Middle frontal gyrus (tissue), 1 donor: Measurements from ENCODE around the gene FSTL5.
"Not testable (repeated sequence)": the region's sequence is repeated elsewhere in the genome, so short reads cannot be mapped to it uniquely, and the experiment has no call there.

ENCODE experiments used
- DNase-seq: peaks from one replicate; pipeline ENCODE4 v3.0.0-alpha.2; 2015; ENCODE audit warnings: low spot score; ENCODE audit errors: extremely low spot score

Gene FSTL5

GRCh38 chr4:161841759-161842158 is 322.0 kb downstream of the FSTL5 start:
- DNase-seq: no peak

GRCh38 chr4:161829591-161829990 is 334.2 kb downstream of the FSTL5 start:
- DNase-seq: no peak

DNA sequence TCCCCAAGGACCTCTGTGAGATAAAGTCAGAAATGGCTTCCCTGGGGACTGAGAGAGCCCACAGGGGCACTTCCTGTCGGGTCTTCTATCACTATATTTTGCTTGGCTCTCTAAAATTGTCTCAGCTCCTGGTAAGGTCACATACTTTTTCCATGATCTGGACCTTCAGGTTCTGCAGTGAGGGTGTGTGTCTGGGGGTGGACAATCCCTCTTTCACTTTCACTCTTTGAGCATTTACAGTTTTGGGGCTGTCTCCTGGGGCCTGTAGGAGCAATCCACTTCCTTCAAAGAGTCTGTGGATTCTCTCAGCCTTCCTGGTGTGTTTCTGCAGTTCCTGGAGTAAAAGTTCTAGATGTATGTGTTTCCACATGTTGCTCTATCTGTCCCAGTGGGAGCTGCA is 335.7 kb downstream of the FSTL5 start:
- no peak for DNase-seq

- DNase-seq: no peak
These were observed 336.8 kb downstream of the FSTL5 start for GRCh38 chr4:161827013-161827412.

DNA sequence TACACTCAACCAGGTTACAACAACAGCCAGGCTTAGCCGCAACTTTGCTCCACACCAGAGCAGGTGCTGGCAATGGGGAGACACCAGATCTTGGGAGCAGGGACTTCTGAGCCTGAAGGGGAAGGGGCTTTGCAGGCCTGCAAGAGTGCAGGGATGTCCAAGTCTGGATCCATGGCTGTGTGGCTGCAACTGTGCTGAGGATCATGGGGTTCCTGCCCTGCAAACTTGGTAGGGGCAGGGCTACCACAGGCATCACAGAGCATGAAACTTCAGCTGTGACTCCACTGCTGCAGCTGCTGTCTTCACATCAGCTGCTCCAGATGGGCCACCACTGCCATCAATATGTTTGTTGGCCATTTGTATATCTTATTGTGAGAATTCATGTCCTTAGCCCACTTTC is 340.4 kb downstream of the FSTL5 start:
- no peak for DNase-seq

DNA sequence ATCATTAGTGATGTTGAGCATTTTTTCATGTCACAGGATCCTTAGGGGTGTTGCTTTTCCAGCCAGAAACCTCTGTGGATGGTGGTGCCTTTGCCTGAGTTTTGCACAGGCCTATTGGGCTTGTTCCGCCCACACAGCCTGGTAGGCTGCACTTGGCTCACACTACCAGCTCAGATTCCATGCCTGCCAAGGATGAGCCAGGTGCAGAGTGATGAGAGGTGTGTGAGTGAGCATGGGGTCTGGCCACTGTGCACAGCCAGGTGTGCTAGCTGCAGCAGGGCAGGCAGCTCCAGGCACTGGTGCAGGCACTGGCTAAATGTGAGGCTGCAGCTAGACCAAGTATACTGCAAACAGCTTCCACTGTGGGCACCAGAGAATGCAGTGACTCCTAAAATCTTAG is 341.6 kb downstream of the FSTL5 start:
- no peak for DNase-seq

- no peak for DNase-seq
These were observed 345.9 kb downstream of the FSTL5 start for GRCh38 chr4:161817914-161818313.

DNA sequence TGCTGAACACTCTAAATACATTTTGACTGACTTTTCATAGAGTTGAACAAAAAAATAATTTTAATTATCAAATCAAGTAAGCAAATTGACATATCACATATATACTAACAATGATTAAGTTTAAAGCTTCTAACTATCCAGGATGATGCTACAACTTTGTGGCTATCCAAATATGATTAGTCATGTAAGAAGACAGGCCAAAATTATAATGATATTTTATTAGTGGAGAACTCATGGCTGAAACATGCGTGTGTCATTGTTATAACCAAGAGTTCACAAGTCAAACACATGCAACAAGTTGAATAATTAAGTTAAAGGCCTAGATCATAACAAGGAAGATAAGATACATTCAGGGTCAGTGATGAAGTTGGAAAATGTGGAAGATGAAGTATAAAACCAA is 346.8 kb downstream of the FSTL5 start:
- no peak for DNase-seq

- no peak for DNase-seq
These were observed 348.0 kb downstream of the FSTL5 start for GRCh38 chr4:161815841-161816240.

DNA sequence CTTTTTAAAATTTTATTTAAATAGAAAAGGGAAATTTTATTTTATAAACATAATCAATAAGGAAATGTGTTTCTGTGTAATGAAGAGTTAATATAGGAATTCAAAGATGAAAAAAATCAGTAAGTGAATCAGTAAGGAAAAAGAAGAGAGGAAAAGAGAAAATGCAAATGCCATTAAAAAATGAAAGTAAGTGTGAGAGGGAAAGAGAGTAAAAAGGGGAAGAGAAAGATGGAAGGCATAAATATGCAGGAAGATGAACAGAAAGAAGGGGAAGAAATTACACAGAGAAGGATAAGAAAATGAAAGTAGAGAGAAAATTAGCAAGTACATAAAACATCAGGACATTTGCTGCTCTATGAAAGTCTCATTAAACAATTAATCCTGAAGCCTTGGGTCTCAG is 349.9 kb downstream of the FSTL5 start:
- no peak for DNase-seq

GRCh38 chr4:161813389-161813788 is 350.4 kb downstream of the FSTL5 start:
- no peak for DNase-seq

DNA sequence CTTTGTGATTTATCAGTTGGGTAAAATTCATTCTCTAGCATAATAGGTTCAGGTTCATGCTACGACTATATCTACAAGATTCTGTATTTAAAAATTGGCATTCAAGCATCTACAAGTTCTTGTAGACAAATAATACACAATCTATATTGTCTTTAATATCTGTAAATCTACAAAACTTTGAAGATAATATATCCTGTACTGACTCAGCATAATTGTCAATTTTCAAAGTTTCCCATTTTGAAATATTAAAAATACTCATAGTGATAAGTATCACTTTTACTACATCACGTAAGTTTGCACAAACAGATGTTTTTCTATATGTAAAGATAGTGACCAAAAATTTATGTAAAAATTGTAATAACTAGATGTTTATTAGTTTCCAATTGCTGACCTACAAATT is 360.6 kb downstream of the FSTL5 start:
- DNase-seq: no peak

- DNase-seq: no peak
These were observed 364.1 kb downstream of the FSTL5 start for GRCh38 chr4:161799710-161800109.

DNA sequence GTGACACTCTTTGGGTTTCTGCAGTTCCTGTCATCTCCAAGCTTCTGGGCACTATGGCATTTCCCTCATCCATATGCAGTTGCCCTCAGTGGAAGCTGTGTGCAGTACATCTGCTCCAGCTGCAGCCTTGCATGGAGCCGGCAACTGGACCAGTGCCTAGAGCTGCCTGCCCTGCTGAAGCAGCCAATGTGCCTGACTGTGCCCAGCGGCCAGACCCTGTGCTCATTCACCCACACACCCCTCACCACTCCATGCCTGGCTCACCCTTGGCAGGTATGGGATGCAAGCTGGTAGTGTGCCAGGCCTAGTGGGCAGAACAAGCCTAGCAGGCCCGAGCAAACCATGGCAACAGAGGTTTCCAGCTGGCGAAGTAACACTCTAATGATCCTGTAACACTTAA is 370.8 kb downstream of the FSTL5 start:
- DNase-seq: no peak

- DNase-seq: no peak
These were observed 371.8 kb downstream of the FSTL5 start for GRCh38 chr4:161791796-161792556.

DNA sequence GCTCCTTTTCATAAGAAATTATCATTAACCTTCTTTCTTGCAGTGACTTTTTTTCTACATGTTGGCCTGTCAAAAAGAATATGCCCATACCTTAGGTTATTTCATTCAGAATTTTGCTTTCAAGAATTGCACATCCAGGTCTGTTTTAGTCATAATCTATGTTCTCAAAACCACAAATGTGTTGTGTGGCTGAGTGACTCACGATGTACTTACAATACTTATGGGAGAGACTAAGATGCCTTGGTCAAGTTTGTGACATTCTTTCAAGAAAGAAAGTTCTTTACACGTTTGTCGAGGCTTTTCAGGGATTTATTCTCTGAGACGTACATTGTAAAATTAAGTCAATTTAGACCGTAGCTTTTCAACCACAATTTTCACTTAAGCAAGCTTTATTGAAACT is 396.7 kb downstream of the FSTL5 start:
- no peak for DNase-seq

GRCh38 chr4:161762796-161763195 is 401.0 kb downstream of the FSTL5 start:
- DNase-seq: no peak

GRCh38 chr4:161760008-161760407 is 403.8 kb downstream of the FSTL5 start:
- no peak for DNase-seq

- DNase-seq: not testable (repeated sequence)
These were observed 405.4 kb downstream of the FSTL5 start for GRCh38 chr4:161758412-161758811.

DNA sequence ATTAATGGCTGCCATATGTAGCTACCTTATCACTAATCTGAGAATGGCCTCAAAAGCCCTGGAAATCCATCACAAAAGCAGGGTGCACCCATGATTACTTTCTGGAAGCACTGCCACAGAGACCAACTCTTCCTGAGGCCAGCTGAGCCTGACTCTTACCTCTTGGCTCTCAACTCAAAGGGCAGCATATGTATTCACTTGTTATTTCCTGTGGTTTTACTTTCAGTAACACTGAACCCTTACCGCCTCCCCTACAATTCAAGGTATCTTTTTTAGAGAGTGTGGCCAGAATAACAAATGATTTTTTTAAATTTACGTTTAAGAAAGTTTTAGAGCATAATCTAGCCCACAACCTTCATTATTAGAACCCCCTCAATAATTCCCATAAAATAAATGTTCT is 434.9 kb downstream of the FSTL5 start:
- DNase-seq: no peak

DNA sequence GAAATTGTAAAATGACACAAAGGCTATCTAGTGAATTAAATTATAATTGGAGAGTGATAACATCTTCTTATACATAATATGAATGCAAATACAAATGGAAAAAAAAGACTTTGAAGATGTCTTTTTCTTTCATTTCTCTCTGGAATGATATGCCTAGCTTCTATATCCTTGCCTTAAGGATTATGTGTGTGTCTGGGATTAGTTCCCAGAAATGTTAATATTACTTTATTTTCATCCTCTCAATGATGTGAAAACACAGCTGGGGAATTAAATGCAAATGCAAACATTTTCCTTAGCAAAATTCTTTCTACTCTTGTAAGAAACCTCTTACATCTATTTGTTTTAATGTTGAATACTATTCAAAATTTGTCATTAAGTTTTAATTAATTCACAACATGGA is 441.9 kb downstream of the FSTL5 start:
- DNase-seq: no peak

DNA sequence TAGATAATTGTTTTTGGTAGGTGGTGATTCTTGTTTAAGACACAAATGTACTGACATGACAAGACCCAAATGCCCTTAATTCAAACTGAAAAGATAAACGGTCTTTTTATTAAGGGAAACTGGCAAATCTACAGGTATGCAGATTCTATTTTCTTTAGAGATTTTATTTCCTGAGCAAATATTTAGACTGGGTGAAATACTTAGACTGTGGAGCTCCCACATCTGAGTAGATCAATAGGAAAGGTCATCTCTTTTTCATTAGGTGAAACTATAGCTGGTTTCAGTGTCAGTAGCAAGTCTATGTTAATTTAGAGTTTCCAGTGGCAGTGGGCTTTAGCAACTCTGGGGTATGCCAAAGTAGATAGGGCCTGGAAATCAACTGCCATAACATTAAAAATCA is 446.7 kb downstream of the FSTL5 start:
- DNase-seq: no peak

- no peak for DNase-seq
These were observed 448.9 kb downstream of the FSTL5 start for GRCh38 chr4:161714931-161715330.
